ENCODE results near the gene VDAC1.

- no peak for TF ChIP-seq CTCF (IDR thresholded peaks at IDR 0.05)
- TF ChIP-seq POLR2A (IDR thresholded peaks at IDR 0.05): no peak
These were observed 57.3 kb downstream of the VDAC1 start for GRCh38 chr5:133947431-133947841.

Data from esophagus squamous epithelium (tissue), 4 donors.